Colonic mucosa (tissue), 2 donors: Measurements from ENCODE around the gene RNF113B. TPM values are rescaled to one million over a fixed set of nuclear protein-coding genes. Genes with fewer than 3 reads are reported as not detected.

ENCODE experiments used
- microRNA-seq: library from miRNA; unstranded; fragments of <30 nt; microRNA quantifications from one replicate; pipeline ENCODE4, GENCODE V29; 2019
- total RNA-seq, 2 donors: library from RNA; stranded (reverse); fragmentation: NEBNext Ultra II Directional in 1 of 2; extraction: Animal tissue kit (Norgen Biotek cat#: 25700) in 1 of 2; gene quantifications; one replicate each; pipeline ENCODE4 v1.2.1, GENCODE V29; 2021
- donor health status: DM: no; HTN: no; CAD: no.
- donor health status: DM: no; HTN: no; CAD: no.

Gene RNF113B
- total RNA-seq, 2 donors from 2014 or later: not detected

Small RNA genes lying within 50 kb of the gene (microRNA-seq; reads per million reads assigned to microRNA genes)
- not detected for gene MIR3170

Other genes with a start within 250 kb of the RNF113B start
- gene IPO5, start 223.6 kb downstream of the RNF113B start, total RNA-seq: 10 to 100 TPM; 67.5 to 95.4 TPM
- 10 to 100 TPM; 39.1 to 53.5 TPM for gene FARP1, start 34.2 kb downstream of the RNF113B start, total RNA-seq